GM18907 (cell line): ENCODE results near the gene TRMT10B.
A peak's percentile ranks its signal among the peaks of the same experiment; 100 is the strongest.
"Not testable (repeated sequence)": the region's sequence is repeated elsewhere in the genome, so short reads cannot be mapped to it uniquely, and the experiment has no call there.

Experiments
- ATAC-seq: cut with Tn5 transposase; IDR thresholded peaks from one replicate; pipeline ENCODE4 v1.9.1; 2021; ENCODE audit warnings: mild to moderate bottlenecking, moderate library complexity; ENCODE audit not compliant: unreplicated experiment

Gene TRMT10B

GRCh38 chr9:37751186-37751585, 2.4 kb upstream of the TRMT10B start:
- ATAC-seq = no peak

GRCh38 chr9:37751704-37752103, 1.9 kb upstream of the TRMT10B start:
- ATAC-seq = not testable (repeated sequence)

GRCh38 chr9:37752112-37752511, 1.5 kb upstream of the TRMT10B start:
- not testable (repeated sequence) for ATAC-seq

- no peak for ATAC-seq
These were observed 740 bp upstream of the TRMT10B start for GRCh38 chr9:37752642-37753488.

- no peak for ATAC-seq
These were observed 5.1 kb downstream of the TRMT10B start for GRCh38 chr9:37758747-37759146.

GRCh38 chr9:37760416-37761161, 7.0 kb downstream of the TRMT10B start:
- no peak for ATAC-seq

GRCh38 chr9:37761511-37761910, 7.9 kb downstream of the TRMT10B start:
- ATAC-seq = no peak

GRCh38 chr9:37765263-37765662, 11.7 kb downstream of the TRMT10B start:
- ATAC-seq = not testable (repeated sequence)

- no peak for ATAC-seq
These were observed 15.7 kb downstream of the TRMT10B start for GRCh38 chr9:37769306-37769705.

- no peak for ATAC-seq
These were observed 16.4 kb downstream of the TRMT10B start for GRCh38 chr9:37769995-37770394.

GRCh38 chr9:37775216-37775919, 21.8 kb downstream of the TRMT10B start:
- no peak for ATAC-seq

GRCh38 chr9:37776328-37776727, 22.7 kb downstream of the TRMT10B start:
- ATAC-seq = no peak

GRCh38 chr9:37778534-37778933, 24.9 kb downstream of the TRMT10B start:
- no peak for ATAC-seq

GRCh38 chr9:37784291-37784615, 30.6 kb downstream of the TRMT10B start:
- no peak for ATAC-seq

GRCh38 chr9:37784616-37785483, 31.2 kb downstream of the TRMT10B start, which contains the start of gene EXOSC3:
Gene EXOSC3, minus strand, starts transcription at chr9:37785064. Its CDS starts 20 bp downstream, at chr9:37785044.
- ATAC-seq = peak; percentile 92

GRCh38 chr9:37787059-37787458, 33.5 kb downstream of the TRMT10B start:
- ATAC-seq = no peak

GRCh38 chr9:37788332-37788731, 34.7 kb downstream of the TRMT10B start:
- ATAC-seq = no peak

- ATAC-seq = no peak
These were observed 36.5 kb downstream of the TRMT10B start for GRCh38 chr9:37790096-37790495.

GRCh38 chr9:37792122-37792521, 38.5 kb downstream of the TRMT10B start:
- ATAC-seq = no peak

- ATAC-seq = no peak
These were observed 42.6 kb downstream of the TRMT10B start for GRCh38 chr9:37796232-37796631.

- no peak for ATAC-seq
These were observed 45.1 kb downstream of the TRMT10B start for GRCh38 chr9:37798677-37799076.
